A549 treated with Mapracorat at 1 μM for 4 hours (cell line): ENCODE data around the gene XKRX. TPM values are rescaled to one million over a fixed set of nuclear protein-coding genes. Genes with fewer than 3 reads are reported as not detected.

Experiments used
- total RNA-seq: library from RNA; stranded (reverse); fragments of 200-300 nt; extraction: Qiagen RNA extraction; gene quantifications from 5 replicates; pipeline ENCODE4 v1.2.3, GENCODE V29; 2022

XKRX gene
- total RNA-seq, result 0.59 to 0.95 TPM (median 0.65 TPM) in 5 replicates

DNA sequence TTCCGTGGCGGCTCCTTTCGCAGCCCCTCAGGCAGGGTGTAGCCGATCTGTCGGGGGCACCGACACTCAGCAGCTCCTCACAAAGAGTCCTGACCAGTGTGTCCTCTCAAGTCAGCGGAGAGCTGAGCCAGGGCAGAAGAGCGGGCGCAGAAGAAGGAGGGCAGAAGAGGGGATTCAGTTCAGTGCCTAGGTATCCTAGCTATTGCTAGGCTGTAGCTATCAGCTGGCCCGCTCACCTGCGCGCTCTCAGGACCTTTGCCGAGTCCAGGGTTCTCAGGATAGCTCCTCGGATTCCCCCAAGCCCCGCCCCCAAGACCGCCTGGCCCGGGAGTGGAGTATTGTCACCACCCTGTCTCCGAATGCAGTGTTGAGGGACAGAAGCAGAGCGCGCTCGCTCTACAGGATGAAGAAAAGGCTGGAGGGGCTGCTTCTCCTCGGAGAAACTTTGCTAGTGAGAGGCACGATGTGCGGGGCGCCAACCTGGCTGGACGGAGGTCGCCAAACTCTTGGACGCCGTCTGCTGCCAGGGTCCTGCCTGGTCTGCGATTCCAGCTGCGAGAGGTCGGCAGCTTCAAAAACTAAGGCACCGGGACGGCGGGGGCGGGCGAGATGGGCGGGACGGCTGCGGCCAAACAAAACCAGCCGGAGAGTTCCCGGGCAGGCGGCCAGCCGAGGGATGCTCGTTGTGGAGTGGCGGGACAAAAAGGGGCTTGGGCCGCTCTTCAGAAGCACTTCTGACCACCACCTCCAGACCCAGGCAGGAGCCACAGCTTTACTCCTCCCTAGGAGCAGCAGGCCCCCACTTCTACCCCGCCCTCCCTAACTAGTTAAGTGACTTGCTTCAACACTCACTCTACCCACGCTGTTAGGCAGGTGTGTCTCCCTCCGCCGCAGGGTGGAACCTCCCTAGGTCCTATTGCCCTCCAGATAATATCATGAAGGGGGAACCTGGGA is at the start of gene XKRX:
Gene XKRX (minus strand): TSS at position 258 of the 954 bp plus-strand sequence. CDS start 613 bp downstream, outside the sequence.

DNA sequence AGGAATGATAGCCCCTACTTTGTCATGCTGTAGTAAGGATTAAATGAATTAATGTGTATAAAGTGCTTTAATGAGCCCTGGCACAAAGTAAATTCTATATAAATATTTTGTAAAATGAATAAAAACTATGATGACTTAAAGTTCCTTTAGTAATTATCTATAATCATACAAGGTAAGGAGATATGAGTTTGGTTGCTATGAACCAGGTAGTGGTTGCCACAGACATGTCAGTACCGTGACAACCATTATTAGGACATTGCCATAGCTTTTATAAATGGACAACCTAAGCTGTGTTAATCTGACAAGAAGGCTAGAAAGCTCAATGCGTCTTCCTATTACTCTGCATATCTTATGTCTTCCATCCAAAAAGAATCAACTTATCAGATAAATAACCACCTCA is 40.7 kb upstream of the XKRX start, which contains the start of gene ARL13A:
Gene ARL13A (plus strand): TSS at position 301 of the 400 bp plus-strand sequence. CDS start 3,982 bp downstream, outside the sequence.

DNA sequence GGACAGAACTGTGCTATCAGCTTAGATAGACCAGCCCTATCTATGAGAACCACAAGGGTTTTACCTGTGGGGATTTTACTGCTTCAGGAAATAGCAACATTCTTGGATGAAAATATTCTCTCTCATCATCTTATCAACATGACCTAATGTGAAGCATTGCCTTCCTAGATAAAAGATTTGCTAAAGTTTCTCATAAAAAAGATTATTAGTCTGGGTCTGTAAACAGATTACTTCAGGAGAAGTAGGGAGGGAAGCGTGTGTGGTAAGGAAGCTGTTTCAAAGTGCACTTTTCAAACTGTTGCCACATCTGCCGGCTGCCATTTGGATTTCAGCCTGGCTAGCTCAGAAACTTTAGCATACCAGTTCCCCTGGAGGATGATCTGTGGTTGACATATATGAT is 54.4 kb downstream of the XKRX start, which contains the start of gene NOX1:
Gene NOX1 (minus strand): TSS at position 35 of the 400 bp plus-strand sequence. CDS start 220 bp downstream, outside the sequence.

Other genes starting within 250 kb of the XKRX start
- gene SYTL4, start 196.8 kb downstream of the XKRX start, total RNA-seq, result 2.0 to 4.4 TPM (median 3.0 TPM) in 5 replicates
- 29.3 to 32.7 TPM (median 30.9 TPM) in 5 replicates for gene CSTF2, start 108.5 kb downstream of the XKRX start, total RNA-seq
- 0.07 to 0.14 TPM (median 0.10 TPM) in 3 of 5 replicates, not detected in the others for gene NOX1, start 54.6 kb downstream of the XKRX start, total RNA-seq
- gene ARL13A, start 40.8 kb upstream of the XKRX start, total RNA-seq, result 0.26 to 0.44 TPM (median 0.36 TPM) in 5 replicates
- gene TRMT2B, start 123.2 kb upstream of the XKRX start, total RNA-seq, result 14.0 to 17.1 TPM (median 15.0 TPM) in 5 replicates
- gene TMEM35A, start 150.0 kb upstream of the XKRX start, total RNA-seq, result not detected in 5 replicates
- 9.3 to 15.5 TPM (median 14.3 TPM) in 5 replicates for gene CENPI, start 169.3 kb upstream of the XKRX start, total RNA-seq